B cell (primary cell): ENCODE data around the gene SPACA4. TPM values are rescaled to one million over a fixed set of nuclear protein-coding genes. Genes with fewer than 3 reads are reported as not detected.
"Not testable (repeated sequence)": the region's sequence is repeated elsewhere in the genome, so short reads cannot be mapped to it uniquely, and the experiment has no call there.

ENCODE experiments used
- ATAC-seq: fragments of 200-7000 bp; cut with Tn5 transposase; one replicate; pipeline ENCODE4 v1.10.0; 2021; ENCODE audit warnings: low read depth, mild to moderate bottlenecking, moderate number of reproducible peaks, moderate library complexity
- CTCF ChIA-PET: fragments of 350-600 bp; sonication (Branson Sonifier 250); formaldehyde crosslinking; loops from one replicate; lab custom pipeline; 2021; ENCODE audit warnings: antibody characterized with exemption, inconsistent platforms; lab: Charles Lee
- POLR2A ChIA-PET: fragments of 350-600 bp; sonication (Branson Sonifier 250); formaldehyde crosslinking; loops from one replicate; lab custom pipeline; 2021; ENCODE audit warnings: antibody characterized with exemption; lab: Charles Lee
- DNase-seq: peaks from one replicate; pipeline ENCODE4 v3.0.0; 2013
- H2AFZ ChIP-seq: 2 replicates; pipeline ENCODE4 v1.6.1; 2012; ENCODE audit warnings: mild to moderate bottlenecking, low read depth, low read length; ENCODE audit not compliant: insufficient read depth, poor library complexity, severe bottlenecking
- H3K27ac ChIP-seq, 2 donors: 1 replicate in 1 of 2; 2 replicates in 1 of 2; pipeline ENCODE4 v1.5.1; 2012 to 2013; ENCODE audit warnings: low read length in 2 of 2, mild to moderate bottlenecking in 2 of 2, moderate library complexity in 1 of 2
- H3K27me3 ChIP-seq, 4 experiments: fragments of 200-600 bp in 1 of 4; sonication (generic) in 1 of 4; replicated peaks in 1 of 4; 1 replicate in 2 of 4; 2 replicates in 2 of 4; pipeline versions ENCODE4 v1.6.1 to v1.7.0; 2013 to 2016; ENCODE audit warnings: low read length in 3 of 4, mild to moderate bottlenecking in 2 of 4, mixed read lengths in 1 of 4, moderate library complexity in 1 of 4; ENCODE audit not compliant: insufficient read depth in 4 of 4, control insufficient read depth in 3 of 4; ENCODE audit errors: control extremely low read depth in 1 of 4
- H3K36me3 ChIP-seq, 2 experiments: replicated peaks in 1 of 2; 1 replicate in 1 of 2; 2 replicates in 1 of 2; pipeline versions ENCODE4 v1.6.1 to v1.7.1; 2013; ENCODE audit warnings: low read length in 1 of 2; ENCODE audit not compliant: insufficient read depth in 2 of 2, control insufficient read depth in 1 of 2; ENCODE audit errors: control extremely low read depth in 1 of 2, extremely low read depth in 1 of 2
- H3K4me1 ChIP-seq, 2 donors: fragments of 200-600 bp in 1 of 2; sonication (generic) in 1 of 2; 1 replicate in 1 of 2; 2 replicates in 1 of 2; pipeline versions ENCODE4 v1.5.1 to v1.6.1; 2013 to 2017; ENCODE audit warnings: low read length in 2 of 2; ENCODE audit not compliant: control insufficient read depth in 2 of 2, insufficient read depth in 2 of 2
- H3K4me2 ChIP-seq: replicated peaks from 2 replicates; pipeline ENCODE3; 2012; ENCODE audit warnings: mild to moderate bottlenecking, low read depth, low read length; ENCODE audit not compliant: poor library complexity, severe bottlenecking
- H3K4me3 ChIP-seq, 5 experiments: fragments of 200-600 bp in 1 of 5; sonication (generic) in 1 of 5; 1 replicate in 3 of 5; 2 replicates in 2 of 5; pipeline versions ENCODE4 v1.5.1 to v1.7.0; 2011 to 2016; ENCODE audit warnings: low read length in 4 of 5, mild to moderate bottlenecking in 4 of 5, low read depth in 2 of 5, control low read depth in 1 of 5, moderate library complexity in 1 of 5; ENCODE audit not compliant: insufficient read depth in 1 of 5; ENCODE audit errors: control extremely low read depth in 1 of 5, extremely low read depth in 1 of 5
- H3K79me2 ChIP-seq: fragments of 200-600 bp; sonication (generic); one replicate; pipeline ENCODE4 v1.6.0; 2016; ENCODE audit warnings: low read length; ENCODE audit not compliant: control insufficient read depth, insufficient read depth
- H3K9ac ChIP-seq: fragments of 200-600 bp; sonication (generic); 2 replicates; pipeline ENCODE4 v1.6.1; 2017; ENCODE audit warnings: mild to moderate bottlenecking, low read length, moderate library complexity
- H3K9me3 ChIP-seq, 3 donors: one replicate each; pipeline versions ENCODE4 v1.6.1 to v1.7.1; 2013; ENCODE audit warnings: low read length in 2 of 3; ENCODE audit not compliant: control insufficient read depth in 2 of 3, insufficient read depth in 1 of 3; ENCODE audit errors: control extremely low read depth in 1 of 3
- H4K20me1 ChIP-seq: 2 replicates; pipeline ENCODE4 v1.6.0; 2012; ENCODE audit warnings: mild to moderate bottlenecking, low read length; ENCODE audit not compliant: insufficient read depth, control insufficient read depth, poor library complexity, severe bottlenecking
- H3K27ac Mint-ChIP-seq: one replicate; pipeline ENCODE4 v1.8.0; 2021; ENCODE audit warnings: mixed read lengths
- H3K27me3 Mint-ChIP-seq: one replicate; pipeline ENCODE4 v1.8.0; 2021; ENCODE audit warnings: mixed read lengths
- H3K4me1 Mint-ChIP-seq: one replicate; pipeline ENCODE4 v1.8.0; 2021; ENCODE audit warnings: mixed read lengths
- H3K4me3 Mint-ChIP-seq: one replicate; pipeline ENCODE4 v1.8.0; 2021; ENCODE audit warnings: mixed read lengths
- H3K9me3 Mint-ChIP-seq: one replicate; pipeline ENCODE4 v1.8.0; 2022; ENCODE audit warnings: mixed read lengths; ENCODE audit not compliant: insufficient read depth
- CTCF ChIP-seq: fragments of 200-600 bp; IDR thresholded peaks from one replicate; pipeline ENCODE4 v1.8.0; 2022; ENCODE audit warnings: antibody characterized with exemption, mild to moderate bottlenecking
- EZH2 ChIP-seq: IDR thresholded peaks from 2 replicates; pipeline ENCODE4 v1.6.1; 2012; ENCODE audit warnings: borderline replicate concordance, low read depth, mild to moderate bottlenecking, moderate library complexity, low read length; ENCODE audit not compliant: insufficient read depth, poor library complexity, severe bottlenecking
- WGBS: methylation state at CpG from one replicate; pipeline ENCODE4 v1.1.5; 2013; ENCODE audit warnings: missing lambda C conversion rate; ENCODE audit not compliant: insufficient coverage; 5-methylcytosine and 5-hydroxymethylcytosine counted together
- intact Hi-C: fragments of 100-400 bp; cut with micrococcal nuclease; formaldehyde crosslinking; loops from one replicate; pipeline ENCODE4 v1.10.0; 2022
- polyA plus RNA-seq: library from polyadenylated mRNA; depleted of rRNA; stranded (reverse); fragments of >200 nt; gene quantifications from 2 replicates; pipeline ENCODE4 v1.2.3, GENCODE V29; 2012
- total RNA-seq, 2 donors: library from RNA; stranded (reverse); fragments of 120-200 nt in 1 of 2; gene quantifications; 1 replicate in 1 of 2; 2 replicates in 1 of 2; pipeline versions ENCODE4 v1.2.3 to v1.2.4, GENCODE V29; 2013 to 2022

Gene SPACA4
- total and polyA plus RNA-seq, 2 donors (not counting 1 experiment from before 2014, with no cell fraction given), result not detected

- Histone ChIP-seq H3K4me1 (no peaks in the 10 kb centered on the region), H3K4me2 (no peak overlapping the region), H4K20me1 (no peaks in the 10 kb centered on the region), H3K79me2 (no peaks in the 10 kb centered on the region), H3K9me3 (no peaks in the 10 kb centered on the region), H3K27ac (no peak overlapping the region), H2AFZ (no peak overlapping the region), H3K36me3 (no peaks in the 10 kb centered on the region), H3K27me3 (peaks cover 0 to 2% (median 0%) of the 10 kb centered on the region in 4 experiments), H3K9ac (no peak overlapping the region), H3K4me3 (no peak overlapping the region)
- TF ChIP-seq CTCF, result no peak
- TF ChIP-seq EZH2, result no peak
- no peaks in the 10 kb centered on the region for H3K9me3 Mint-ChIP-seq
- H3K27ac Mint-ChIP-seq, result no peak overlapping the region
- no peak for DNase-seq
- CTCF ChIA-PET, result no interaction called here
- no peak overlapping the region for H3K4me3 Mint-ChIP-seq
- WGBS, result 91% methylated on average over 9 of the region's 23 CpGs
- POLR2A ChIA-PET, result interaction anchor here (0.6 to 0.7 kb wide), 2 partner anchors 47 to 65 kb away, joined by 3 to 6 read pairs; no protein-coding TSS in a partner anchor
- H3K4me1 Mint-ChIP-seq, result no peaks in the 10 kb centered on the region
- peaks cover 3% of the 10 kb centered on the region for H3K27me3 Mint-ChIP-seq
- intact Hi-C loops, result no loop called here
- no peak for ATAC-seq
Observed at GRCh38 chr19:48575931-48576622, 30.5 kb upstream of the SPACA4 start.

DNA sequence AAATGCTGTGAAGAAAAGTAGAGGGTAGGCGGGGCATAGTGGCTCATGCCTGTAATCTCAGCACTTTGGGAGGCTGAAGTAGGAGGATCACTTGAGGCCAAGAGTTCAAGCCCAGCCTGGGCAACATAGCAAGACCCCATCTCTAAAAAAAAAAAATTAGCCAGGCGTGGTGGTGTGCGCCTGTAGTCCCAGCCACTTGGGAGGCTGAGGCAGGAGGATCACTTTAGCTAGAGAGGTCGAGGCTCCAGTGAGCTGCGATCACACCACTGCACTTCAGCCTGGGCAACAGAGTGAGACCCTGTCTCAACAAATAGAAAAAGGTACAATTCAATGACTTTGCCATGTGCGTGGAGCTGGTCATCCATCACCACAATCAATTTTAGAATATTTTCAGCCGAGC lies 28.6 kb upstream of the SPACA4 start:
- ATAC-seq, H3K4me3 ChIP-seq, H4K20me1 ChIP-seq, H2AFZ ChIP-seq, CTCF ChIA-PET, H3K79me2 ChIP-seq, POLR2A ChIA-PET, intact Hi-C loops, H3K9ac ChIP-seq, H3K27ac Mint-ChIP-seq, H3K4me1 ChIP-seq, H3K36me3 ChIP-seq, H3K9me3 ChIP-seq, H3K27me3 ChIP-seq, H3K9me3 Mint-ChIP-seq, H3K4me1 Mint-ChIP-seq, H3K4me3 Mint-ChIP-seq, H3K27me3 Mint-ChIP-seq, DNase-seq, H3K27ac ChIP-seq, H3K4me2 ChIP-seq: not testable (repeated sequence)
- 96% methylated on average over 6 of the region's 7 CpGs for WGBS
